OCI-LY1 (cell line): Measurements from ENCODE around the gene THAP12.

ENCODE experiments used
- CTCF ChIP-seq: fragments of 200-600 bp; sonication (generic), shearing (Covaris generic); IDR thresholded peaks from 2 replicates; pipeline ENCODE4 v1.5.1; 2017; ENCODE audit warnings: mild to moderate bottlenecking, antibody characterized with exemption, low read length, moderate library complexity, mixed read lengths
- EZH2 ChIP-seq: fragments of 200-600 bp; sonication (generic), shearing (Covaris generic); IDR thresholded peaks from 2 replicates; pipeline ENCODE4 v1.8.0; 2017; ENCODE audit warnings: borderline replicate concordance, mixed run types, mild to moderate bottlenecking, antibody characterized with exemption, low read length, moderate library complexity, mixed read lengths

- no peak for TF ChIP-seq EZH2
- TF ChIP-seq CTCF, result no peak
Observed at GRCh38 chr11:76388408-76388807, 7.5 kb upstream of the THAP12 start.
